ENCODE results near the gene HSPA12A.

DNA sequence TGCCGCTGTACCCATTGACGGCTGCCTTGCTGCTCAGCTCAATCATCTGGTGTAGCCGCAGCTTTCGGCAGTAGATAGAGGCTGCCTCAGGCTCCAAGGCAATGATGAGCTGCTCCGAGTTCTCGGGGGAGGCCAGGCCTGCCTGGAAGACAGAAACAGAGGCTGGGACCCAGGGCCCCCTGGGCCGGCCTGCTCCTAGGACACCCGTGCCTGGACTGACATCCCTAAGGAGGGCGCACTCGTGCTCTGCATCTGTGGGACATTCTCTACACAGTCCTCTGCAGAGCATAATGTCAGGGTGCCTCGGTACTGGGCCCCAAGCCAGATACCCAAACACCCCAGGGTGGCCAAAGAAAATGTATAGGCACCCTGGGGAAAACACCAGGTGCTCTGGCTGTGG, 58.5 kb downstream of the HSPA12A start:
- TF ChIP-seq, protein P1, sequence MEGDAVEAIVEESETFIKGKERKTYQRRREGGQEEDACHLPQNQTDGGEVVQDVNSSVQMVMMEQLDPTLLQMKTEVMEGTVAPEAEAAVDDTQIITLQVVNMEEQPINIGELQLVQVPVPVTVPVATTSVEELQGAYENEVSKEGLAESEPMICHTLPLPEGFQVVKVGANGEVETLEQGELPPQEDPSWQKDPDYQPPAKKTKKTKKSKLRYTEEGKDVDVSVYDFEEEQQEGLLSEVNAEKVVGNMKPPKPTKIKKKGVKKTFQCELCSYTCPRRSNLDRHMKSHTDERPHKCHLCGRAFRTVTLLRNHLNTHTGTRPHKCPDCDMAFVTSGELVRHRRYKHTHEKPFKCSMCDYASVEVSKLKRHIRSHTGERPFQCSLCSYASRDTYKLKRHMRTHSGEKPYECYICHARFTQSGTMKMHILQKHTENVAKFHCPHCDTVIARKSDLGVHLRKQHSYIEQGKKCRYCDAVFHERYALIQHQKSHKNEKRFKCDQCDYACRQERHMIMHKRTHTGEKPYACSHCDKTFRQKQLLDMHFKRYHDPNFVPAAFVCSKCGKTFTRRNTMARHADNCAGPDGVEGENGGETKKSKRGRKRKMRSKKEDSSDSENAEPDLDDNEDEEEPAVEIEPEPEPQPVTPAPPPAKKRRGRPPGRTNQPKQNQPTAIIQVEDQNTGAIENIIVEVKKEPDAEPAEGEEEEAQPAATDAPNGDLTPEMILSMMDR (IDR thresholded peaks at IDR 0.05 in 4 of 5, conservative IDR thresholded peaks at IDR 0.05 in 1 of 5), result no peak
- TF ChIP-seq POLR2A (IDR thresholded peaks at IDR 0.05), result no peak
